Measurements from ENCODE around the gene NT5C.

NT5C gene

DNA sequence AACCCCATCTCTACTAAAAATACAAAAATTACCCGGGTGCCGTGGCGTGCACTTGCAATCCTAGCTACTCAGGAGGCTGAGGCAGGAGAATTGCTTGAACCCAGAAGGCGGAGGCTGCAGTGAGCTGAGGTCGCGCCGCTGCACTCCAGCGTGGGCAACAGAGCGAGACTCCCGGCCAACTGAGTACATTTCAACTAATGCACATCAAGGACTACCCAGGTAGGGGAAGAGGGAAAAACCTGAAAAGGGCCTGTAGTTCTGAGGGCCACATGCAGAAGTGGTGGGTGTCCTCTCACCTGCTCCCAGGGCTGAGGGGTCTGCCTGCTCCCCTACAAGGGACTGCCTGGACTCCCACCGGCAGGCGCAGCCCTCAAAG is 44.4 kb downstream of the NT5C start:
- H3K9me3 ChIP-seq (ENCODE audit: control insufficient read depth, insufficient read depth, low read length): no peaks in the 10 kb centered on the region
- no peaks in the 10 kb centered on the region for H3K79me2 ChIP-seq (ENCODE audit: control insufficient read depth, low read length)
- TF ChIP-seq, protein P1, sequence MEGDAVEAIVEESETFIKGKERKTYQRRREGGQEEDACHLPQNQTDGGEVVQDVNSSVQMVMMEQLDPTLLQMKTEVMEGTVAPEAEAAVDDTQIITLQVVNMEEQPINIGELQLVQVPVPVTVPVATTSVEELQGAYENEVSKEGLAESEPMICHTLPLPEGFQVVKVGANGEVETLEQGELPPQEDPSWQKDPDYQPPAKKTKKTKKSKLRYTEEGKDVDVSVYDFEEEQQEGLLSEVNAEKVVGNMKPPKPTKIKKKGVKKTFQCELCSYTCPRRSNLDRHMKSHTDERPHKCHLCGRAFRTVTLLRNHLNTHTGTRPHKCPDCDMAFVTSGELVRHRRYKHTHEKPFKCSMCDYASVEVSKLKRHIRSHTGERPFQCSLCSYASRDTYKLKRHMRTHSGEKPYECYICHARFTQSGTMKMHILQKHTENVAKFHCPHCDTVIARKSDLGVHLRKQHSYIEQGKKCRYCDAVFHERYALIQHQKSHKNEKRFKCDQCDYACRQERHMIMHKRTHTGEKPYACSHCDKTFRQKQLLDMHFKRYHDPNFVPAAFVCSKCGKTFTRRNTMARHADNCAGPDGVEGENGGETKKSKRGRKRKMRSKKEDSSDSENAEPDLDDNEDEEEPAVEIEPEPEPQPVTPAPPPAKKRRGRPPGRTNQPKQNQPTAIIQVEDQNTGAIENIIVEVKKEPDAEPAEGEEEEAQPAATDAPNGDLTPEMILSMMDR (IDR thresholded peaks at IDR 0.05; ENCODE audit: low read depth, low read length, poor library complexity, severe bottlenecking): no peak
- TF ChIP-seq EZH2phosphoT487 (IDR thresholded peaks at IDR 0.05; ENCODE audit: borderline replicate concordance, low read length): no peak
- H3K27ac ChIP-seq (ENCODE audit: low read depth, low read length): no peak overlapping the region
- H3K4me1 ChIP-seq (ENCODE audit: control insufficient read depth, low read length): peaks cover 5% of the 10 kb centered on the region; the same call in 1 of the 2 replicates
- peaks cover 35% of the 10 kb centered on the region for H3K27me3 ChIP-seq (ENCODE audit: control insufficient read depth, low read length)
- no peaks in the 10 kb centered on the region for H3K36me3 ChIP-seq (ENCODE audit: control insufficient read depth, low read length)
- 0 out of 2 replicates have a peak overlapping the region, but pooled peaks have one; percentile 28 for H3K4me3 ChIP-seq (ENCODE audit: low read length)
- H3F3A ChIP-seq (ENCODE audit: control insufficient read depth, insufficient read depth): no peaks in the 10 kb centered on the region
- no peak overlapping the region for H3K4me2 ChIP-seq (ENCODE audit: low read length)
- H3K9me2 ChIP-seq (replicated peaks; ENCODE audit: control insufficient read depth, low read length): no peaks in the 10 kb centered on the region
- H4K20me1 ChIP-seq (ENCODE audit: control insufficient read depth, insufficient read depth, low read depth, low read length): no peaks in the 10 kb centered on the region

- H3K9me3 ChIP-seq (ENCODE audit: control insufficient read depth, insufficient read depth, low read length): no peaks in the 10 kb centered on the region
- H4K20me1 ChIP-seq (ENCODE audit: control insufficient read depth, insufficient read depth, low read depth, low read length): no peaks in the 10 kb centered on the region
- H3K36me3 ChIP-seq (ENCODE audit: control insufficient read depth, low read length): no peaks in the 10 kb centered on the region
- TF ChIP-seq EZH2phosphoT487 (IDR thresholded peaks at IDR 0.05; ENCODE audit: borderline replicate concordance, low read length): no peak
- TF ChIP-seq, protein P1 (IDR thresholded peaks at IDR 0.05; ENCODE audit: low read depth, low read length, poor library complexity, severe bottlenecking): no peak
- no peak overlapping the region for H3K27ac ChIP-seq (ENCODE audit: low read depth, low read length)
- H3K4me3 ChIP-seq (ENCODE audit: low read length): no peak overlapping the region
- peaks cover 37% of the 10 kb centered on the region for H3K27me3 ChIP-seq (ENCODE audit: control insufficient read depth, low read length)
- no peaks in the 10 kb centered on the region for H3K79me2 ChIP-seq (ENCODE audit: control insufficient read depth, low read length)
- H3K4me1 ChIP-seq (ENCODE audit: control insufficient read depth, low read length): peaks cover 5% of the 10 kb centered on the region; the same call in 1 of the 2 replicates
- no peaks in the 10 kb centered on the region for H3K9me2 ChIP-seq (replicated peaks; ENCODE audit: control insufficient read depth, low read length)
- H3F3A ChIP-seq (ENCODE audit: control insufficient read depth, insufficient read depth): no peaks in the 10 kb centered on the region
- H3K4me2 ChIP-seq (ENCODE audit: low read length): no peak overlapping the region
Measured at GRCh38 chr17:75086496-75087181, 44.9 kb downstream of the NT5C start.

GRCh38 chr17:75084039-75084660 is 47.4 kb downstream of the NT5C start:
- no peaks in the 10 kb centered on the region for H4K20me1 ChIP-seq (ENCODE audit: control insufficient read depth, insufficient read depth, low read depth, low read length)
- peaks cover 5% of the 10 kb centered on the region; the same call in 1 of the 2 replicates for H3K4me1 ChIP-seq (ENCODE audit: control insufficient read depth, low read length)
- no peak overlapping the region for H3K4me2 ChIP-seq (ENCODE audit: low read length)
- no peaks in the 10 kb centered on the region for H3K79me2 ChIP-seq (ENCODE audit: control insufficient read depth, low read length)
- H3K27me3 ChIP-seq (ENCODE audit: control insufficient read depth, low read length): peaks cover 40% of the 10 kb centered on the region
- H3K9me3 ChIP-seq (ENCODE audit: control insufficient read depth, insufficient read depth, low read length): no peaks in the 10 kb centered on the region
- TF ChIP-seq EZH2phosphoT487 (IDR thresholded peaks at IDR 0.05; ENCODE audit: borderline replicate concordance, low read length): no peak
- TF ChIP-seq, protein P1 (IDR thresholded peaks at IDR 0.05; ENCODE audit: low read depth, low read length, poor library complexity, severe bottlenecking): no peak
- H3K4me3 ChIP-seq (ENCODE audit: low read length): no peak overlapping the region
- H3K27ac ChIP-seq (ENCODE audit: low read depth, low read length): no peak overlapping the region
- H3F3A ChIP-seq (ENCODE audit: control insufficient read depth, insufficient read depth): no peaks in the 10 kb centered on the region
- no peaks in the 10 kb centered on the region for H3K36me3 ChIP-seq (ENCODE audit: control insufficient read depth, low read length)
- H3K9me2 ChIP-seq (replicated peaks; ENCODE audit: control insufficient read depth, low read length): no peaks in the 10 kb centered on the region

Data from DOHH2 (cell line).